PFSK-1 (cell line): ENCODE results near the gene FOXE1.

Source experiments
- POLR2AphosphoS5 ChIP-seq: IDR thresholded peaks from 2 replicates; pipeline ENCODE4 v1.6.1; 2012; ENCODE audit warnings: low read depth, mild to moderate bottlenecking, control low read depth, low read length, moderate library complexity
- TAF1 ChIP-seq: IDR thresholded peaks from 2 replicates; pipeline ENCODE4 v1.6.1; 2012; ENCODE audit warnings: low read length, control low read depth, borderline replicate concordance; ENCODE audit not compliant: insufficient read depth
- TF ChIP-seq, protein P1 (sequence below), 2 experiments: IDR thresholded peaks; 2 replicates each; pipeline versions ENCODE4 v1.6.1 to v1.8.0; 2011 to 2012; ENCODE audit warnings: low read depth in 2 of 2, low read length in 2 of 2, control low read depth in 1 of 2, inconsistent platforms in 1 of 2, mild to moderate bottlenecking in 1 of 2, moderate library complexity in 1 of 2; ENCODE audit not compliant: insufficient read depth in 1 of 2

DNA sequence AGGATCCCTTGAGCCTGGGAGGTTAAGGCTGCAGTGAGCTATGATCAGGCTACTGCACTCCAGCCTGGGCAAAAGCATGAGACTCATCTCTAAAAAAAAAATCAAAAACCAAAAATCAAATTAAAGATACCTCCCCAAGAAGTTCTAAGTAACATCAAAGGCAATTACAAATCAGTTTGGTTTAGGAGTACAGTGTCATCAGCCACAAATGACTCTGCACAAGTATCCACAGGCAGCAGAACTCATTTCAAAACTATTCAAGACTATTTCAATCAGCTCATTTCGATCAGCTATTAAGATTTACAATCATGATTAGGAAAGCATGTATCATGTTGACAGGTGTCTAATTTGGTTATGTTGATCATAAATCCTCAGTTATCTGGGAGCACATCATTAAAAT is 50.2 kb downstream of the FOXE1 start:
- TF ChIP-seq TAF1 (no peak), POLR2AphosphoS5 (no peak)
- TF ChIP-seq, protein P1, sequence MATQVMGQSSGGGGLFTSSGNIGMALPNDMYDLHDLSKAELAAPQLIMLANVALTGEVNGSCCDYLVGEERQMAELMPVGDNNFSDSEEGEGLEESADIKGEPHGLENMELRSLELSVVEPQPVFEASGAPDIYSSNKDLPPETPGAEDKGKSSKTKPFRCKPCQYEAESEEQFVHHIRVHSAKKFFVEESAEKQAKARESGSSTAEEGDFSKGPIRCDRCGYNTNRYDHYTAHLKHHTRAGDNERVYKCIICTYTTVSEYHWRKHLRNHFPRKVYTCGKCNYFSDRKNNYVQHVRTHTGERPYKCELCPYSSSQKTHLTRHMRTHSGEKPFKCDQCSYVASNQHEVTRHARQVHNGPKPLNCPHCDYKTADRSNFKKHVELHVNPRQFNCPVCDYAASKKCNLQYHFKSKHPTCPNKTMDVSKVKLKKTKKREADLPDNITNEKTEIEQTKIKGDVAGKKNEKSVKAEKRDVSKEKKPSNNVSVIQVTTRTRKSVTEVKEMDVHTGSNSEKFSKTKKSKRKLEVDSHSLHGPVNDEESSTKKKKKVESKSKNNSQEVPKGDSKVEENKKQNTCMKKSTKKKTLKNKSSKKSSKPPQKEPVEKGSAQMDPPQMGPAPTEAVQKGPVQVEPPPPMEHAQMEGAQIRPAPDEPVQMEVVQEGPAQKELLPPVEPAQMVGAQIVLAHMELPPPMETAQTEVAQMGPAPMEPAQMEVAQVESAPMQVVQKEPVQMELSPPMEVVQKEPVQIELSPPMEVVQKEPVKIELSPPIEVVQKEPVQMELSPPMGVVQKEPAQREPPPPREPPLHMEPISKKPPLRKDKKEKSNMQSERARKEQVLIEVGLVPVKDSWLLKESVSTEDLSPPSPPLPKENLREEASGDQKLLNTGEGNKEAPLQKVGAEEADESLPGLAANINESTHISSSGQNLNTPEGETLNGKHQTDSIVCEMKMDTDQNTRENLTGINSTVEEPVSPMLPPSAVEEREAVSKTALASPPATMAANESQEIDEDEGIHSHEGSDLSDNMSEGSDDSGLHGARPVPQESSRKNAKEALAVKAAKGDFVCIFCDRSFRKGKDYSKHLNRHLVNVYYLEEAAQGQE (IDR thresholded peaks at IDR 0.05; ENCODE audit: insufficient read depth in 1 of 2, low read depth in 2 of 2, low read length in 2 of 2) = no peak
